Stimulated activated naive B cell treated with anti-CD40 and anti-IgM and Interleukin-4, amounts not matched to agents 10 μg/mL and 1 μg/mL and 100 μg/mL, for 72 hours (primary cell): ENCODE measurements around the gene APCS.

Source experiments
- ATAC-seq, 2 donors: fragments of 150-1000 bp; cut with Tn5 transposase; replicated peaks; 2 replicates each; pipeline ENCODE4 v1.10.0; 2021; ENCODE audit warnings: moderate library complexity in 1 of 2
- DNase-seq: peaks from one replicate; pipeline ENCODE4 v3.0.0; 2021
- H3K27ac Mint-ChIP-seq: one replicate; pipeline ENCODE4 v1.8.0; 2022; ENCODE audit warnings: mild to moderate bottlenecking, mixed read lengths
- H3K27me3 Mint-ChIP-seq, 2 donors: one replicate each; pipeline ENCODE4 v1.8.0; 2022; ENCODE audit warnings: mixed read lengths in 2 of 2
- H3K36me3 Mint-ChIP-seq, 2 donors: one replicate each; pipeline ENCODE4 v1.8.0; 2022; ENCODE audit warnings: mixed read lengths in 2 of 2, mild to moderate bottlenecking in 1 of 2
- H3K4me1 Mint-ChIP-seq, 2 donors: one replicate each; pipeline ENCODE4 v1.8.0; 2022; ENCODE audit warnings: mixed read lengths in 2 of 2, mild to moderate bottlenecking in 1 of 2
- H3K4me3 Mint-ChIP-seq, 2 donors: one replicate each; pipeline ENCODE4 v1.8.0; 2022; ENCODE audit warnings: mild to moderate bottlenecking in 2 of 2, mixed read lengths in 2 of 2, moderate library complexity in 1 of 2
- H3K9me3 Mint-ChIP-seq, 2 donors: one replicate each; pipeline ENCODE4 v1.8.0; 2022; ENCODE audit warnings: mixed read lengths in 2 of 2, mild to moderate bottlenecking in 1 of 2

The APCS gene

GRCh38 chr1:159598196-159598595, 10.6 kb downstream of the APCS start:
- DNase-seq: no peak
- H3K36me3 Mint-ChIP-seq: peaks cover 0 to 1% of the 10 kb centered on the region in 2 donors
- no peak for ATAC-seq
- H3K4me3 Mint-ChIP-seq: no peak overlapping the region
- peaks cover 0 to 10% of the 10 kb centered on the region in 2 donors for H3K4me1 Mint-ChIP-seq
- H3K9me3 Mint-ChIP-seq: peaks cover 0 to 5% of the 10 kb centered on the region in 2 donors
- no peak overlapping the region for H3K27ac Mint-ChIP-seq
- peaks cover 34% of the 10 kb centered on the region in 2 donors for H3K27me3 Mint-ChIP-seq

- no peak for DNase-seq
- Mint-ChIP-seq H3K9me3 (peaks cover 0 to 10% of the 10 kb centered on the region in 2 donors), H3K36me3 (peaks cover 0 to 1% of the 10 kb centered on the region in 2 donors)
These were observed 13.3 kb downstream of the APCS start for GRCh38 chr1:159600894-159601293.

GRCh38 chr1:159602501-159602999, 14.9 kb downstream of the APCS start:
- Mint-ChIP-seq H3K9me3 (peaks cover 0 to 10% of the 10 kb centered on the region in 2 donors), H3K4me3 (no peak overlapping the region), H3K27me3 (peaks cover 33 to 34% of the 10 kb centered on the region in 2 donors)

More at GRCh38 chr1:159600894-159601293, 13.3 kb downstream of the APCS start:
- Mint-ChIP-seq H3K27me3 (peaks cover 34% of the 10 kb centered on the region in 2 donors), H3K4me1 (peaks cover 0 to 10% of the 10 kb centered on the region in 2 donors), H3K4me3 (no peak overlapping the region), H3K27ac (no peak overlapping the region)
- no peak for ATAC-seq

GRCh38 chr1:159612211-159612885, 24.7 kb downstream of the APCS start:
- Mint-ChIP-seq H3K9me3 (peaks cover 0 to 2% of the 10 kb centered on the region in 2 donors), H3K4me1 (no peaks in the 10 kb centered on the region), H3K4me3 (no peak overlapping the region), H3K36me3 (no peaks in the 10 kb centered on the region), H3K27ac (no peak overlapping the region), H3K27me3 (peaks cover 24 to 28% of the 10 kb centered on the region in 2 donors)
- no peak for DNase-seq
- ATAC-seq: no peak

More at GRCh38 chr1:159602501-159602999, 14.9 kb downstream of the APCS start:
- Mint-ChIP-seq H3K4me1 (peaks cover 0 to 10% of the 10 kb centered on the region in 2 donors), H3K36me3 (peaks cover 0 to 1% of the 10 kb centered on the region in 2 donors), H3K27ac (no peak overlapping the region)
- ATAC-seq (peak; percentile 90 to 96), DNase-seq (no peak)

- ATAC-seq (no peak), DNase-seq (no peak)
- no peaks in the 10 kb centered on the region for H3K4me1 Mint-ChIP-seq
- no peak overlapping the region for H3K4me3 Mint-ChIP-seq
- peaks cover 6% of the 10 kb centered on the region in 2 donors for H3K9me3 Mint-ChIP-seq
- no peaks in the 10 kb centered on the region for H3K36me3 Mint-ChIP-seq
- no peak overlapping the region for H3K27ac Mint-ChIP-seq
- peaks cover 14 to 15% of the 10 kb centered on the region in 2 donors for H3K27me3 Mint-ChIP-seq
These were observed 45.3 kb downstream of the APCS start for GRCh38 chr1:159632922-159633321.
